HepG2 (cell line): ENCODE data around the gene LRRC10B. TPM values are rescaled to one million over a fixed set of nuclear protein-coding genes. Genes with fewer than 3 reads are reported as not detected.

Source experiments
- BORCS8-MEF2B ChIP-seq: sonication (generic); formaldehyde crosslinking; IDR thresholded peaks from 2 replicates; pipeline ENCODE4 v1.8.0; 2022; ENCODE audit warnings: mild to moderate bottlenecking, missing genetic modification reagents
- CHD2 ChIP-seq: IDR thresholded peaks from 2 replicates; pipeline ENCODE4 v1.6.1; 2011; ENCODE audit warnings: low read depth, low read length, improper control_type of control experiment
- NCOA5 ChIP-seq: sonication (generic); formaldehyde crosslinking; IDR thresholded peaks from 2 replicates; pipeline ENCODE4 v1.4.0; 2020; ENCODE audit warnings: missing genetic modification reagents
- PCBP1 ChIP-seq: fragments of 200-400 bp; formaldehyde crosslinking; IDR thresholded peaks from 2 replicates; pipeline ENCODE4 v1.6.1; 2017; ENCODE audit warnings: mild to moderate bottlenecking, low read depth, low read length, borderline replicate concordance
- RBM22 ChIP-seq: fragments of 200-400 bp; formaldehyde crosslinking; optimal IDR thresholded peaks from 2 replicates; pipeline ENCODE3; 2017; ENCODE audit warnings: mild to moderate bottlenecking, low read length, moderate library complexity
- SAFB2 ChIP-seq: sonication (generic); formaldehyde crosslinking; IDR thresholded peaks from 2 replicates; pipeline ENCODE4 v1.5.1; 2020; ENCODE audit warnings: missing genetic modification reagents, low read depth, mild to moderate bottlenecking, borderline replicate concordance
- SCMH1 ChIP-seq: sonication (generic); formaldehyde crosslinking; IDR thresholded peaks from 2 replicates; pipeline ENCODE4 v1.9.0; 2021; ENCODE audit warnings: missing genetic modification reagents, mild to moderate bottlenecking, borderline replicate concordance
- ZFY ChIP-seq: sonication (generic); formaldehyde crosslinking; IDR thresholded peaks from 2 replicates; pipeline ENCODE4 v1.4.0; 2020; ENCODE audit warnings: missing genetic modification reagents
- ZNF124 ChIP-seq: sonication (generic); formaldehyde crosslinking; IDR thresholded peaks from 2 replicates; pipeline ENCODE4 v1.4.0; 2020; ENCODE audit warnings: missing genetic modification reagents
- ZNF350 ChIP-seq: sonication (generic); formaldehyde crosslinking; IDR thresholded peaks from 2 replicates; pipeline ENCODE4 v1.4.0; 2020; ENCODE audit warnings: mild to moderate bottlenecking, low read depth, missing genetic modification reagents, borderline replicate concordance
- ZNF432 ChIP-seq: sonication (generic); formaldehyde crosslinking; IDR thresholded peaks from 2 replicates; pipeline ENCODE4 v1.5.0; 2020; ENCODE audit warnings: missing genetic modification reagents, mild to moderate bottlenecking, borderline replicate concordance
- ZNF569 ChIP-seq: sonication (generic); formaldehyde crosslinking; IDR thresholded peaks from 2 replicates; pipeline ENCODE4 v1.5.0; 2020; ENCODE audit warnings: mild to moderate bottlenecking, missing genetic modification reagents, moderate library complexity, borderline replicate concordance
- ZNF589 ChIP-seq: sonication (generic); formaldehyde crosslinking; conservative IDR thresholded peaks from 2 replicates; pipeline ENCODE4 v1.8.0; 2022; ENCODE audit warnings: mild to moderate bottlenecking, moderate library complexity, missing genetic modification reagents
- ZNF674 ChIP-seq: sonication (generic); formaldehyde crosslinking; IDR thresholded peaks from 2 replicates; pipeline ENCODE4 v1.5.0; 2020; ENCODE audit warnings: low read depth, mild to moderate bottlenecking, missing genetic modification reagents
- ZNF768 ChIP-seq: sonication (generic); formaldehyde crosslinking; IDR thresholded peaks from 2 replicates; pipeline ENCODE4 v1.4.0; 2020; ENCODE audit warnings: missing genetic modification reagents
- ZNF776 ChIP-seq: sonication (generic); formaldehyde crosslinking; IDR thresholded peaks from 2 replicates; pipeline ENCODE4 v1.4.0; 2020; ENCODE audit warnings: mild to moderate bottlenecking, missing genetic modification reagents
- polyA plus RNA-seq, 8 experiments: library from polyadenylated mRNA; depleted of rRNA in 3 of 8; stranded (reverse) in 7 of 8; unstranded in 1 of 8; fragments of >200 nt; fragmentation: Illumina TruSeq in 4 of 8; extraction: Trizol in 4 of 8; gene quantifications; 2 replicates each; pipeline versions ENCODE4 v1.2.1 to v1.2.3, GENCODE V29; 2011 to 2016; ENCODE audit warnings: low read depth in 4 of 8, missing spikeins in 1 of 8, mixed read lengths in 1 of 8; ENCODE audit not compliant: insufficient read depth in 1 of 8
- total RNA-seq, 5 experiments: library from RNA; depleted of rRNA; stranded (reverse); fragments of >200 nt; fragmentation: Illumina TruSeq; extraction: Trizol; gene quantifications; 2 replicates each; pipeline ENCODE4 v1.2.3, GENCODE V29; 2016; ENCODE audit warnings: low read depth in 1 of 5
- TF ChIP-seq, protein P1 (sequence below): fragments of 450-650 bp; IDR thresholded peaks from 2 replicates; pipeline ENCODE4 v1.6.1; 2017
- TF ChIP-seq, protein P2 (sequence below): sonication (generic); formaldehyde crosslinking; IDR thresholded peaks from 2 replicates; pipeline ENCODE4 v1.5.1; 2020; ENCODE audit warnings: missing genetic modification reagents, mild to moderate bottlenecking, borderline replicate concordance
- TF ChIP-seq, protein P3 (sequence below): sonication (generic); formaldehyde crosslinking; conservative IDR thresholded peaks from 2 replicates; pipeline ENCODE4 v1.8.1; 2023; ENCODE audit warnings: missing genetic modification reagents
- TF ChIP-seq, protein P4 (sequence below): IDR thresholded peaks from 2 replicates; pipeline ENCODE4 v1.6.1; 2012; ENCODE audit warnings: low read depth, low read length, improper control_type of control experiment
- TF ChIP-seq, protein P5 (sequence below): sonication (generic); formaldehyde crosslinking; IDR thresholded peaks from 2 replicates; pipeline ENCODE4 v1.8.1; 2022; ENCODE audit warnings: low read depth, mild to moderate bottlenecking, missing genetic modification reagents

LRRC10B gene
- total and polyA plus RNA-seq, 2 of the 13 experiments (the other 11 are each of a cell fraction or from before 2014, with no cell fraction given) = not detected

DNA sequence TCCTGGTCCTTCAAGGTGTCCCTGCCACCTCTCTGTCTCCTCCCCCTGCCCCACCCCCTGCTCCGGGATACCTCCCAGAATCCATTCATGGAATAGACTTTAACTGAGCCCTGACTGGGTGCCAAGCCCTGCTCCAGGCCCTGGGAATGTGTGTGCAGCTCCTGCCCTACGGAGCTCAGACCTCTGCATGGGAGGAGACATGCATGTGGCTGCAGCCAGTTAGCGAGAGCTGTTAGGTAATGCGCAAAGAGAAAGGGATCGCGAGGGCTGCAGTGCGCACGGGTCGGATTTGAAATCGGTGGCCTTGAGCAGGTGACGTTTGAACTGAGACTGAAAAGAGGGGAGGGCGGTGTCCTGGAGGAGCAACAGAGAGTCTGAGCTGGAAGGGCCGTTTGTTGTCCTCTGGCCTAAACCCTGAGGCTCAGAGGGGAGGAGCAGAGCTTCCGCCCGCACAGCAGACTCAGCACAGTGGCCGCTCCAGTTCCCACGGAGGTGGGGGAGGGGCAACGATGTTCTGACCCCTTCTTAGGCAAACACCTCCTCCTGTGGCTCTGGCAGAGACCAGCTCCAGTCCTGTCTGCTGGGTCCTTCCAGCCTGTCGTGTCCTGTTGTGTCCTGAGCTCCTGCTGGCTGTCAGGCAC lies 19.8 kb upstream of the LRRC10B start (continued):
- TF ChIP-seq ZFY (CRISPR knock-in tag) = peak; percentile 63
- TF ChIP-seq NCOA5 (CRISPR knock-in tag) = no peak
- no peak for TF ChIP-seq SCMH1
- TF ChIP-seq, protein P1, sequence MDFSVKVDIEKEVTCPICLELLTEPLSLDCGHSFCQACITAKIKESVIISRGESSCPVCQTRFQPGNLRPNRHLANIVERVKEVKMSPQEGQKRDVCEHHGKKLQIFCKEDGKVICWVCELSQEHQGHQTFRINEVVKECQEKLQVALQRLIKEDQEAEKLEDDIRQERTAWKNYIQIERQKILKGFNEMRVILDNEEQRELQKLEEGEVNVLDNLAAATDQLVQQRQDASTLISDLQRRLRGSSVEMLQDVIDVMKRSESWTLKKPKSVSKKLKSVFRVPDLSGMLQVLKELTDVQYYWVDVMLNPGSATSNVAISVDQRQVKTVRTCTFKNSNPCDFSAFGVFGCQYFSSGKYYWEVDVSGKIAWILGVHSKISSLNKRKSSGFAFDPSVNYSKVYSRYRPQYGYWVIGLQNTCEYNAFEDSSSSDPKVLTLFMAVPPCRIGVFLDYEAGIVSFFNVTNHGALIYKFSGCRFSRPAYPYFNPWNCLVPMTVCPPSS = no peak
- TF ChIP-seq, protein P2, sequence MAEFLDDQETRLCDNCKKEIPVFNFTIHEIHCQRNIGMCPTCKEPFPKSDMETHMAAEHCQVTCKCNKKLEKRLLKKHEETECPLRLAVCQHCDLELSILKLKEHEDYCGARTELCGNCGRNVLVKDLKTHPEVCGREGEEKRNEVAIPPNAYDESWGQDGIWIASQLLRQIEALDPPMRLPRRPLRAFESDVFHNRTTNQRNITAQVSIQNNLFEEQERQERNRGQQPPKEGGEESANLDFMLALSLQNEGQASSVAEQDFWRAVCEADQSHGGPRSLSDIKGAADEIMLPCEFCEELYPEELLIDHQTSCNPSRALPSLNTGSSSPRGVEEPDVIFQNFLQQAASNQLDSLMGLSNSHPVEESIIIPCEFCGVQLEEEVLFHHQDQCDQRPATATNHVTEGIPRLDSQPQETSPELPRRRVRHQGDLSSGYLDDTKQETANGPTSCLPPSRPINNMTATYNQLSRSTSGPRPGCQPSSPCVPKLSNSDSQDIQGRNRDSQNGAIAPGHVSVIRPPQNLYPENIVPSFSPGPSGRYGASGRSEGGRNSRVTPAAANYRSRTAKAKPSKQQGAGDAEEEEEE (CRISPR knock-in tag) = no peak
- TF ChIP-seq ZNF350 (CRISPR knock-in tag) = peak; percentile 63; the same call in 1 of the 2 replicates
- TF ChIP-seq, protein P3, sequence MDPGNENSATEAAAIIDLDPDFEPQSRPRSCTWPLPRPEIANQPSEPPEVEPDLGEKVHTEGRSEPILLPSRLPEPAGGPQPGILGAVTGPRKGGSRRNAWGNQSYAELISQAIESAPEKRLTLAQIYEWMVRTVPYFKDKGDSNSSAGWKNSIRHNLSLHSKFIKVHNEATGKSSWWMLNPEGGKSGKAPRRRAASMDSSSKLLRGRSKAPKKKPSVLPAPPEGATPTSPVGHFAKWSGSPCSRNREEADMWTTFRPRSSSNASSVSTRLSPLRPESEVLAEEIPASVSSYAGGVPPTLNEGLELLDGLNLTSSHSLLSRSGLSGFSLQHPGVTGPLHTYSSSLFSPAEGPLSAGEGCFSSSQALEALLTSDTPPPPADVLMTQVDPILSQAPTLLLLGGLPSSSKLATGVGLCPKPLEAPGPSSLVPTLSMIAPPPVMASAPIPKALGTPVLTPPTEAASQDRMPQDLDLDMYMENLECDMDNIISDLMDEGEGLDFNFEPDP (CRISPR knock-in tag) = no peak
- no peak for TF ChIP-seq ZNF589 (CRISPR knock-in tag)
- no peak for TF ChIP-seq PCBP1
- 0 out of 2 replicates have a peak, but pooled peaks have one; percentile 36 for TF ChIP-seq ZNF768 (CRISPR knock-in tag)
- TF ChIP-seq CHD2 = peak; percentile 83
- TF ChIP-seq ZNF674 (CRISPR knock-in tag) = no peak
- peak; percentile 51; the same call in 1 of the 2 replicates for TF ChIP-seq BORCS8-MEF2B
- TF ChIP-seq SAFB2 (CRISPR knock-in tag) = no peak
- no peak for TF ChIP-seq ZNF124 (CRISPR knock-in tag)
- no peak for TF ChIP-seq ZNF569 (CRISPR knock-in tag)
- TF ChIP-seq ZNF432 (CRISPR knock-in tag) = 0 out of 2 replicates have a peak, but pooled peaks have one; percentile 32
- TF ChIP-seq RBM22 = no peak
- TF ChIP-seq, protein P4, sequence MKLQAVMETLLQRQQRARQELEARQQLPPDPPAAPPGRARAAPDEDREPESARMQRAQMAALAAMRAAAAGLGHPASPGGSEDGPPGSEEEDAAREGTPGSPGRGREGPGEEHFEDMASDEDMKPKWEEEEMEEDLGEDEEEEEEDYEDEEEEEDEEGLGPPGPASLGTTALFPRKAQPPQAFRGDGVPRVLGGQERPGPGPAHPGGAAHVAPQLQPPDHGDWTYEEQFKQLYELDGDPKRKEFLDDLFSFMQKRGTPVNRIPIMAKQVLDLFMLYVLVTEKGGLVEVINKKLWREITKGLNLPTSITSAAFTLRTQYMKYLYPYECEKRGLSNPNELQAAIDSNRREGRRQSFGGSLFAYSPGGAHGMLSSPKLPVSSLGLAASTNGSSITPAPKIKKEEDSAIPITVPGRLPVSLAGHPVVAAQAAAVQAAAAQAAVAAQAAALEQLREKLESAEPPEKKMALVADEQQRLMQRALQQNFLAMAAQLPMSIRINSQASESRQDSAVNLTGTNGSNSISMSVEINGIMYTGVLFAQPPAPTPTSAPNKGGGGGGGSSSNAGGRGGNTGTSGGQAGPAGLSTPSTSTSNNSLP = no peak
- TF ChIP-seq, protein P5, sequence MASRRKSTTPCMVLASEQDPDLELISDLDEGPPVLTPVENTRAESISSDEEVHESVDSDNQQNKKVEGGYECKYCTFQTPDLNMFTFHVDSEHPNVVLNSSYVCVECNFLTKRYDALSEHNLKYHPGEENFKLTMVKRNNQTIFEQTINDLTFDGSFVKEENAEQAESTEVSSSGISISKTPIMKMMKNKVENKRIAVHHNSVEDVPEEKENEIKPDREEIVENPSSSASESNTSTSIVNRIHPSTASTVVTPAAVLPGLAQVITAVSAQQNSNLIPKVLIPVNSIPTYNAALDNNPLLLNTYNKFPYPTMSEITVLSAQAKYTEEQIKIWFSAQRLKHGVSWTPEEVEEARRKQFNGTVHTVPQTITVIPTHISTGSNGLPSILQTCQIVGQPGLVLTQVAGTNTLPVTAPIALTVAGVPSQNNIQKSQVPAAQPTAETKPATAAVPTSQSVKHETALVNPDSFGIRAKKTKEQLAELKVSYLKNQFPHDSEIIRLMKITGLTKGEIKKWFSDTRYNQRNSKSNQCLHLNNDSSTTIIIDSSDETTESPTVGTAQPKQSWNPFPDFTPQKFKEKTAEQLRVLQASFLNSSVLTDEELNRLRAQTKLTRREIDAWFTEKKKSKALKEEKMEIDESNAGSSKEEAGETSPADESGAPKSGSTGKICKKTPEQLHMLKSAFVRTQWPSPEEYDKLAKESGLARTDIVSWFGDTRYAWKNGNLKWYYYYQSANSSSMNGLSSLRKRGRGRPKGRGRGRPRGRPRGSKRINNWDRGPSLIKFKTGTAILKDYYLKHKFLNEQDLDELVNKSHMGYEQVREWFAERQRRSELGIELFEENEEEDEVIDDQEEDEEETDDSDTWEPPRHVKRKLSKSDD = peak; percentile 58; the same call in 1 of the 2 replicates
- no peak for TF ChIP-seq ZNF776 (CRISPR knock-in tag)
